Measurements from ENCODE around the gene ASB4.

Gene ASB4

GRCh38 chr7:95527776-95528250 is 42.1 kb downstream of the ASB4 start:
- Histone ChIP-seq H3K27me3 (replicated peaks; ENCODE audit: insufficient read depth, low read length) (no peaks in the 10 kb centered on the region), H4K20me1 (ENCODE audit: insufficient read depth, low read length) (no peaks in the 10 kb centered on the region), H3K4me2 (ENCODE audit: low read depth, low read length) (no peak overlapping the region), H3K27ac (ENCODE audit: low read length) (no peak overlapping the region), H3K9me2 (replicated peaks; ENCODE audit: insufficient read depth, low read length) (no peaks in the 10 kb centered on the region), H3F3A (ENCODE audit: insufficient read depth, low read length) (no peaks in the 10 kb centered on the region), H3K36me3 (replicated peaks; ENCODE audit: insufficient read depth, low read length) (no peaks in the 10 kb centered on the region), H3K9ac (ENCODE audit: low read length) (no peak overlapping the region), H3K79me2 (ENCODE audit: low read length) (no peaks in the 10 kb centered on the region), H2AFZ (ENCODE audit: low read length) (no peak overlapping the region), H3K4me3 (ENCODE audit: low read length) (no peak overlapping the region), H3K4me1 (ENCODE audit: low read length) (no peaks in the 10 kb centered on the region), H3K9me3 (replicated peaks; ENCODE audit: insufficient read depth, low read length) (no peaks in the 10 kb centered on the region)
- TF ChIP-seq EZH2 (optimal IDR thresholded peaks at IDR 0.05; ENCODE audit: low read depth, low read length) (no peak), CTCF (IDR thresholded peaks at IDR 0.05; ENCODE audit: low read length) (no peak), EZH2phosphoT487 (IDR thresholded peaks at IDR 0.05; ENCODE audit: low read length) (no peak)
- no peak for DNase-seq

- Histone ChIP-seq H3K9ac (ENCODE audit: low read length) (no peak overlapping the region), H3K36me3 (replicated peaks; ENCODE audit: insufficient read depth, low read length) (no peaks in the 10 kb centered on the region), H3K9me3 (replicated peaks; ENCODE audit: insufficient read depth, low read length) (no peaks in the 10 kb centered on the region), H4K20me1 (ENCODE audit: insufficient read depth, low read length) (no peaks in the 10 kb centered on the region), H2AFZ (ENCODE audit: low read length) (no peak overlapping the region), H3K4me1 (ENCODE audit: low read length) (no peaks in the 10 kb centered on the region), H3K79me2 (ENCODE audit: low read length) (no peaks in the 10 kb centered on the region), H3K27ac (ENCODE audit: low read length) (no peak overlapping the region), H3F3A (ENCODE audit: insufficient read depth, low read length) (no peaks in the 10 kb centered on the region), H3K4me2 (ENCODE audit: low read depth, low read length) (no peak overlapping the region), H3K9me2 (replicated peaks; ENCODE audit: insufficient read depth, low read length) (no peaks in the 10 kb centered on the region), H3K27me3 (replicated peaks; ENCODE audit: insufficient read depth, low read length) (no peaks in the 10 kb centered on the region), H3K4me3 (ENCODE audit: low read length) (no peak overlapping the region)
- no peak for TF ChIP-seq CTCF (IDR thresholded peaks at IDR 0.05; ENCODE audit: low read length)
- TF ChIP-seq EZH2 (optimal IDR thresholded peaks at IDR 0.05; ENCODE audit: low read depth, low read length), result no peak
- TF ChIP-seq EZH2phosphoT487 (IDR thresholded peaks at IDR 0.05; ENCODE audit: low read length), result no peak
- DNase-seq, result no peak
Observed at GRCh38 chr7:95529701-95530100, 44.0 kb downstream of the ASB4 start.

GRCh38 chr7:95530881-95531280 is 45.1 kb downstream of the ASB4 start:
- TF ChIP-seq EZH2 (optimal IDR thresholded peaks at IDR 0.05; ENCODE audit: low read depth, low read length) (no peak), EZH2phosphoT487 (IDR thresholded peaks at IDR 0.05; ENCODE audit: low read length) (no peak)
- no peak for DNase-seq
- H3K9me3 ChIP-seq (replicated peaks; ENCODE audit: insufficient read depth, low read length), result no peaks in the 10 kb centered on the region
- no peaks in the 10 kb centered on the region for H3K4me1 ChIP-seq (ENCODE audit: low read length)
- H4K20me1 ChIP-seq (ENCODE audit: insufficient read depth, low read length), result no peaks in the 10 kb centered on the region
- H3K36me3 ChIP-seq (replicated peaks; ENCODE audit: insufficient read depth, low read length), result no peaks in the 10 kb centered on the region
- H3F3A ChIP-seq (ENCODE audit: insufficient read depth, low read length), result no peaks in the 10 kb centered on the region
- no peak overlapping the region for H3K27ac ChIP-seq (ENCODE audit: low read length)
- H3K27me3 ChIP-seq (replicated peaks; ENCODE audit: insufficient read depth, low read length), result no peaks in the 10 kb centered on the region
- H3K4me2 ChIP-seq (ENCODE audit: low read depth, low read length), result no peak overlapping the region
- no peak overlapping the region for H3K4me3 ChIP-seq (ENCODE audit: low read length)
- H2AFZ ChIP-seq (ENCODE audit: low read length), result no peak overlapping the region
- no peaks in the 10 kb centered on the region for H3K79me2 ChIP-seq (ENCODE audit: low read length)
- H3K9ac ChIP-seq (ENCODE audit: low read length), result no peak overlapping the region
- H3K9me2 ChIP-seq (replicated peaks; ENCODE audit: insufficient read depth, low read length), result no peaks in the 10 kb centered on the region

GRCh38 chr7:95531605-95532219 is 46.0 kb downstream of the ASB4 start:
- no peak for DNase-seq
- H3K4me1 ChIP-seq (ENCODE audit: low read length), result no peaks in the 10 kb centered on the region
- H3K36me3 ChIP-seq (replicated peaks; ENCODE audit: insufficient read depth, low read length), result no peaks in the 10 kb centered on the region
- TF ChIP-seq EZH2 (optimal IDR thresholded peaks at IDR 0.05; ENCODE audit: low read depth, low read length) (no peak), CTCF (IDR thresholded peaks at IDR 0.05; ENCODE audit: low read length) (no peak)
- H3K79me2 ChIP-seq (ENCODE audit: low read length), result no peaks in the 10 kb centered on the region
- no peak overlapping the region for H3K4me2 ChIP-seq (ENCODE audit: low read depth, low read length)
- H3F3A ChIP-seq (ENCODE audit: insufficient read depth, low read length), result no peaks in the 10 kb centered on the region
- no peak overlapping the region for H2AFZ ChIP-seq (ENCODE audit: low read length)
- no peak overlapping the region for H3K9ac ChIP-seq (ENCODE audit: low read length)
- H3K27ac ChIP-seq (ENCODE audit: low read length), result no peak overlapping the region
- H3K27me3 ChIP-seq (replicated peaks; ENCODE audit: insufficient read depth, low read length), result no peaks in the 10 kb centered on the region
- H3K4me3 ChIP-seq (ENCODE audit: low read length), result no peak overlapping the region
- no peaks in the 10 kb centered on the region for H3K9me3 ChIP-seq (replicated peaks; ENCODE audit: insufficient read depth, low read length)
- H4K20me1 ChIP-seq (ENCODE audit: insufficient read depth, low read length), result no peaks in the 10 kb centered on the region
- no peaks in the 10 kb centered on the region for H3K9me2 ChIP-seq (replicated peaks; ENCODE audit: insufficient read depth, low read length)

Data from MM.1S (cell line).